RWPE1 (cell line): ENCODE data around the gene OR5AN1.
"Not testable (repeated sequence)": the region's sequence is repeated elsewhere in the genome, so short reads cannot be mapped to it uniquely, and the experiment has no call there.

Experiments used
- CTCF ChIA-PET: fragments of 350-600 bp; sonication (Branson Sonifier 250); formaldehyde crosslinking; extraction: SDS; loops from one replicate; lab custom pipeline; 2021; lab: Yijun Ruan, JAX
- POLR2A ChIA-PET: fragments of 400-600 bp; formaldehyde crosslinking; extraction: SDS; loops from one replicate; lab custom pipeline; 2020; ENCODE audit warnings: antibody characterized with exemption; ENCODE audit not compliant: low non-redundant PET; lab: Yijun Ruan, JAX
- DNase-seq: peaks from one replicate; pipeline ENCODE4 v3.0.0; 2012; ENCODE audit warnings: low spot score
- H3K27ac ChIP-seq: fragments of 450-650 bp; 2 replicates; pipeline ENCODE4 v1.5.1; 2017
- TF ChIP-seq, protein P1 (sequence below): fragments of 450-650 bp; conservative IDR thresholded peaks from 2 replicates; pipeline ENCODE4 v1.5.1; 2017; ENCODE audit warnings: low read depth, mild to moderate bottlenecking

The OR5AN1 gene, protein sequence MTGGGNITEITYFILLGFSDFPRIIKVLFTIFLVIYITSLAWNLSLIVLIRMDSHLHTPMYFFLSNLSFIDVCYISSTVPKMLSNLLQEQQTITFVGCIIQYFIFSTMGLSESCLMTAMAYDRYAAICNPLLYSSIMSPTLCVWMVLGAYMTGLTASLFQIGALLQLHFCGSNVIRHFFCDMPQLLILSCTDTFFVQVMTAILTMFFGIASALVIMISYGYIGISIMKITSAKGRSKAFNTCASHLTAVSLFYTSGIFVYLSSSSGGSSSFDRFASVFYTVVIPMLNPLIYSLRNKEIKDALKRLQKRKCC

DNA sequence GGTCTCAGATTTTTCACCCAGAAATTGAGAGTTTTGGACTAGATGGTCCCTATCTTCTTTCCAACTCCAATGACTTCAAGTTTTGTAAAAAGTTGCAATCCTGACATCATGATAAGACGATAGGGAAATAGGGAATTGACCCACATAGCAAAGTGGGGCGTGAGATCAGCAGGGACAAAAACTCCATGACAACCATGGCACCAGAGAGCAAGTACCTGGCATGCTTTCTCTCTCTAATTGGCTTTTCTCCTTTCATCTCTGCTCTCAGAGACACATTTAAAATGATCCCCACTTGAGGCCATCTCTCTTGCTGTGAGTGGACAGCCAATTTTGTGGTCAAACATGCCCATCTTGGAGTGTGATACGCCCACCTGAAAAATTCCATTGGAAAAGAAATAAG, at the start of gene OR5AN1:
OR5AN1 (plus strand) TSS at position 301 of the 400 bp plus-strand sequence. CDS start 5,564 bp downstream, outside the sequence.
- ChIA-PET CTCF (no interaction called here), POLR2A (no interaction called here)
- TF ChIP-seq, protein P1, sequence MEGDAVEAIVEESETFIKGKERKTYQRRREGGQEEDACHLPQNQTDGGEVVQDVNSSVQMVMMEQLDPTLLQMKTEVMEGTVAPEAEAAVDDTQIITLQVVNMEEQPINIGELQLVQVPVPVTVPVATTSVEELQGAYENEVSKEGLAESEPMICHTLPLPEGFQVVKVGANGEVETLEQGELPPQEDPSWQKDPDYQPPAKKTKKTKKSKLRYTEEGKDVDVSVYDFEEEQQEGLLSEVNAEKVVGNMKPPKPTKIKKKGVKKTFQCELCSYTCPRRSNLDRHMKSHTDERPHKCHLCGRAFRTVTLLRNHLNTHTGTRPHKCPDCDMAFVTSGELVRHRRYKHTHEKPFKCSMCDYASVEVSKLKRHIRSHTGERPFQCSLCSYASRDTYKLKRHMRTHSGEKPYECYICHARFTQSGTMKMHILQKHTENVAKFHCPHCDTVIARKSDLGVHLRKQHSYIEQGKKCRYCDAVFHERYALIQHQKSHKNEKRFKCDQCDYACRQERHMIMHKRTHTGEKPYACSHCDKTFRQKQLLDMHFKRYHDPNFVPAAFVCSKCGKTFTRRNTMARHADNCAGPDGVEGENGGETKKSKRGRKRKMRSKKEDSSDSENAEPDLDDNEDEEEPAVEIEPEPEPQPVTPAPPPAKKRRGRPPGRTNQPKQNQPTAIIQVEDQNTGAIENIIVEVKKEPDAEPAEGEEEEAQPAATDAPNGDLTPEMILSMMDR = no peak
- no peak within 1 kb of the TSS for H3K27ac ChIP-seq
- DNase-seq = no peak

DNA sequence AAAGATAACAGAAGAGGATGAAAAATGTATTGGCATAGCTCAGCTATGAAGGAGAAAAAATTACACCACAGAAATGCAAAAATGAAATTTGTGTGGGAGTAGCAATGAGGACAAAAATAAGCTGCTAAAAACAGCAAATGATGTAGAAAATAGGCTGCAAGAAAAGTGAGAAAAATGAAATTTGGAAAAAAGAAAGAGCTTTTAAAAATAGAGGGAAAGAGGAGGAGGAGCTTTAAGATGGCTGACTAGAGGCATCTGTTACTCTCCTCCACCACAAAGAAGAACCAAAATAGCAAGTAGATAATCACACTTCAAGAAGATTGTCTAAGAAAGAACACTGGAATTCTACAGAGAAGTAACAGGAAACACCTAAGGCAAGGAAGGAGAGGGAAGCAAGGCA, 23.7 kb upstream of the OR5AN1 start:
- TF ChIP-seq, protein P1 = no peak
- CTCF ChIA-PET = no interaction called here
- POLR2A ChIA-PET = no interaction called here
- no peak for DNase-seq
- no peak overlapping the region for H3K27ac ChIP-seq

DNA sequence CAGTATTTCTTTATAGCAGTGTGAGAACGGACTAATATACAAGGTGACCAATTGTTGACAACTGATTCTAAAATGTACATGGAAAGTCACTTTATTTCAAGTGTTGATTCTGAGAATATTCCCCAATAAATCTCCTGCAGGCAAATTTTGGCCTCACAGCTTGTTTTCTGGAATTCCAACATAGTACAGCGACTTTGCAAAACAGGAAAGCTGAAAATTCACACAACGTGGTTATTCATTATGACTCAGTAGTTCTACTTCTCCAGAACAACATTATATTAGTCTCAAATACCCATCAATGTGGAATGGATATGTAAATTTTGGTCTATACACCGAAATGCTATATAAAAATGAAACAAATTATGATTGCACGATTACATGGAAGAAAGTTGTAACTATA, 22.5 kb upstream of the OR5AN1 start:
- TF ChIP-seq, protein P1 = no peak
- ChIA-PET POLR2A (no interaction called here), CTCF (no interaction called here)
- no peak overlapping the region for H3K27ac ChIP-seq
- no peak for DNase-seq

DNA sequence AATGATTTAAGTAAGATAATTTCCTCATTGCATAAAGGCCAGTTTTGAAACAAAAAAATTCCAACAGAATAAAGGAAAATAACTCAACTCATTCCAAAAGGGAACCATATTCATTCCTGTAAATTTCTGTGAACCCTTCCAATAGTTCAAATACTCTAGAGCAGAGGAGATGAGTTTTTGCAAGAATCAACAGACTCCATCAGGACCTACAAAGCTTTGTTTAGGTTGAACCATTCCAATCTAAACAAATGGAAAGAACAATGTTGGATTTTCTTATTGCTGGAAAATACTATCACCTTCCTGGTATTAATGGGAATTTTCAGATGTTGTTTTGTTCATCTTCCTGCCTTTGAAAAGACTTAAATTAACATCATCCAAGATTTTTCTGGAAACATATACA, 21.8 kb upstream of the OR5AN1 start:
- CTCF ChIA-PET = no interaction called here
- H3K27ac ChIP-seq = no peak overlapping the region
- POLR2A ChIA-PET = no interaction called here
- DNase-seq = no peak
- TF ChIP-seq, protein P1 = no peak

DNA sequence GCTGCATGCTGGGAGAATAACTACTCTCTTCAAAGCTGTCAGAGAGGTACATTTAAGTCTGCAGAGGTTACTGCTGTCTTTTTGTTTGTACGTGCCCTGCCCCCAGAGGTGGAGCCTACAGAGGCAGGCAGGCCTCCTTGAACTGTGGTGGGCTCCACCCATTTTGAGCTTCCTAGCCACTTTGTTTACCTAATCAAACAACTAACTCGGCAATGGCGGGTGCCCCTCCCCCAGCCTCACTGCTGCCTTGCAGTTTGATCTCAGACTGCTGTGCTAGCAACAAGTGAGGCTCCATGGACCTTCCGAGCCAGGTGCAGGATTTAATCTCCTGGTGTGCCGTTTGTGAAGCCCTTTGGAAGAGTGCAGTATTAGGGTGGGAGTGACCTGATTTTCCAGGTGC, 9.0 kb upstream of the OR5AN1 start:
- H3K27ac ChIP-seq, DNase-seq, POLR2A ChIA-PET, CTCF ChIA-PET: not testable (repeated sequence)

DNA sequence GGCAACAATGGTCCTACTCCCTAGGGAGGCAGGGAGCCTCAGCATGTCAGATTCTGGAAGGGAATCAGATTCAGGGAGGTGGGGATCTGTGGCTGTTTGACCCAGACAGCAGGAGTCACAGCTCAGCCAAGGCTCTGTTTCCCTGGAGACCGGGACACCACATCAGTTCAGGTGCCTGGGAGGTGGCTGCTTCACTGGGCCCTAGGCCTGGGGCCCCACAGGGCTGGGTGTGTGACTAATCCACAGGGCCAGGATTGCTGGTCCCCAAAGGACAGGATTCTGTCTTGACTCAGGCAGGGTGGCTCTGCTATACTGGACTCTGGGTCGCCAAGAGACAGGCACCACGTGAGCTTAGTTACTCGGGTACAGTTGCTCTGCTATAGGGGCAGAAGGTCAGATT, 3.5 kb upstream of the OR5AN1 start:
- DNase-seq = no peak
- TF ChIP-seq, protein P1 = no peak
- ChIA-PET POLR2A (no interaction called here), CTCF (interaction anchor here (0.7 kb wide), 1 partner anchor 638 kb away, joined by 3 read pairs; no protein-coding TSS in a partner anchor)
- H3K27ac ChIP-seq = no peak overlapping the region

DNA sequence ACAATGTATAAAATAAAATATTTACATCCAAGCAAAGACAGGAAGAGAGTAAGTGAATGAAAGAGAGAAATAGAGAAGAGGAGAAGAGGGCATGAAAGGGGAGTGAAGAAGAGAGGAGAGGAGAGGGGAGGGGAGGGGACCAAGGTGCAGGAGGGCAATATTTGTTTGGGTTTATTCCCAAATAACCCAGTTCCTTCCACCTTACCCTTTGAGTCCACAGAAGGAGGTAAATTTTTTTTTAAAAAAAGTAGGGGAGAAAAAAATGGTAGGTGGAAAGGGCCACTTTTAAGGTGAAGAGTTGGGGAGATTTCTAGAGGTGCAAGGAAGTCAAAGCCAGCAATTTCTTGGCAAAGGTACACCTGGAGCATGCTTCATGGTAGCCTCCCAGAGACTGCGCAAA, 2.1 kb upstream of the OR5AN1 start:
- CTCF ChIA-PET = no interaction called here
- POLR2A ChIA-PET = no interaction called here
- TF ChIP-seq, protein P1 = no peak
- H3K27ac ChIP-seq = no peak overlapping the region
- DNase-seq = no peak
